Activated CD8-positive, alpha-beta T cell treated with anti-CD3 and anti-CD28 coated beads for 36 hours (primary cell): ENCODE results near the gene GAD1. TPM values are rescaled to one million over a fixed set of nuclear protein-coding genes. Genes with fewer than 3 reads are reported as not detected.

Experiments used
- ATAC-seq: fragments of 200-7000 bp; cut with Tn5 transposase; one replicate; pipeline ENCODE4 v1.10.0; 2021; ENCODE audit warnings: mild to moderate bottlenecking, moderate library complexity
- CTCF ChIA-PET: fragments of 350-600 bp; sonication (Branson Sonifier 250); formaldehyde crosslinking; loops from one replicate; lab custom pipeline; 2021; ENCODE audit warnings: antibody characterized with exemption; lab: Charles Lee
- POLR2A ChIA-PET: fragments of 350-600 bp; sonication (Branson Sonifier 250); formaldehyde crosslinking; loops from one replicate; lab custom pipeline; 2021; ENCODE audit warnings: antibody characterized with exemption; lab: Charles Lee
- DNase-seq: peaks from one replicate; pipeline ENCODE4 v3.0.0-alpha.2; 2020
- H3K27ac Mint-ChIP-seq: one replicate; pipeline ENCODE4 v1.8.0; 2021; ENCODE audit warnings: mild to moderate bottlenecking, mixed read lengths
- H3K27me3 Mint-ChIP-seq: one replicate; pipeline ENCODE4 v1.8.0; 2021; ENCODE audit warnings: mixed read lengths
- H3K36me3 Mint-ChIP-seq: one replicate; pipeline ENCODE4 v1.8.0; 2021; ENCODE audit warnings: low read depth, mixed read lengths
- H3K4me1 Mint-ChIP-seq: one replicate; pipeline ENCODE4 v1.8.0; 2021; ENCODE audit warnings: low read depth, mixed read lengths
- H3K4me3 Mint-ChIP-seq: one replicate; pipeline ENCODE4 v1.8.0; 2021; ENCODE audit warnings: mild to moderate bottlenecking, moderate library complexity, mixed read lengths
- H3K9me3 Mint-ChIP-seq: one replicate; pipeline ENCODE4 v1.8.0; 2021; ENCODE audit warnings: mixed read lengths
- intact Hi-C: fragments of 100-400 bp; cut with micrococcal nuclease; formaldehyde crosslinking; loops from one replicate; pipeline ENCODE4 v1.10.0; 2022
- total RNA-seq, 2 experiments: library from RNA; stranded (reverse); gene quantifications; one replicate each; pipeline ENCODE4 v1.2.3, GENCODE V29; 2021
- TF ChIP-seq, protein P1 (sequence below): fragments of 200-600 bp; IDR thresholded peaks from one replicate; pipeline ENCODE4 v1.8.0; 2022; ENCODE audit warnings: antibody characterized with exemption, mild to moderate bottlenecking

Gene GAD1
- total RNA-seq, 2 experiments from 2014 or later: 1.3 to 2.5 TPM

DNA sequence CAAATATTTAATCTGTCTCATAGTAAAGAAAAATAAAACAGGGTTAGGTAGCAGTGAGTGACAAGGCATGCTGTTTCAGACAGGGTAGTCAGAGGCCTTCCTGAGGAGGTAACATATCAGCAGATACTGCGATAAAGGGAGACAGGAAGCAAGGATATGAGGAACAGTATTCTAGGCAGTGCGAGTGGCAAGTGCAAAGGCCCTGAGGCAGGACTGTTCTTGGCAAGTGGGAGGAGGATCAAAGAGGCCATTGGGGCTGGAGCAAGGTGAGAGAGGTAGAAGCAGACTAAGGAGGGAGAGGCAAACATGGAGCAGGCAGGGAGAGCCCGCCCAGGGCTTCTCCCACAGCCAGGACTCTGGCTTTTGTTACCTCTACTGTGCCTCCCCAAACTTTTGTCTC is 33.6 kb downstream of the GAD1 start:
- H3K4me1 Mint-ChIP-seq: peaks cover 3% of the 10 kb centered on the region
- no peaks in the 10 kb centered on the region for H3K27me3 Mint-ChIP-seq
- TF ChIP-seq, protein P1, sequence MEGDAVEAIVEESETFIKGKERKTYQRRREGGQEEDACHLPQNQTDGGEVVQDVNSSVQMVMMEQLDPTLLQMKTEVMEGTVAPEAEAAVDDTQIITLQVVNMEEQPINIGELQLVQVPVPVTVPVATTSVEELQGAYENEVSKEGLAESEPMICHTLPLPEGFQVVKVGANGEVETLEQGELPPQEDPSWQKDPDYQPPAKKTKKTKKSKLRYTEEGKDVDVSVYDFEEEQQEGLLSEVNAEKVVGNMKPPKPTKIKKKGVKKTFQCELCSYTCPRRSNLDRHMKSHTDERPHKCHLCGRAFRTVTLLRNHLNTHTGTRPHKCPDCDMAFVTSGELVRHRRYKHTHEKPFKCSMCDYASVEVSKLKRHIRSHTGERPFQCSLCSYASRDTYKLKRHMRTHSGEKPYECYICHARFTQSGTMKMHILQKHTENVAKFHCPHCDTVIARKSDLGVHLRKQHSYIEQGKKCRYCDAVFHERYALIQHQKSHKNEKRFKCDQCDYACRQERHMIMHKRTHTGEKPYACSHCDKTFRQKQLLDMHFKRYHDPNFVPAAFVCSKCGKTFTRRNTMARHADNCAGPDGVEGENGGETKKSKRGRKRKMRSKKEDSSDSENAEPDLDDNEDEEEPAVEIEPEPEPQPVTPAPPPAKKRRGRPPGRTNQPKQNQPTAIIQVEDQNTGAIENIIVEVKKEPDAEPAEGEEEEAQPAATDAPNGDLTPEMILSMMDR: no peak
- ChIA-PET POLR2A (no interaction called here), CTCF (interaction anchor here (1.7 to 2.1 kb wide), 2 partner anchors 16 to 23 kb away, joined by 5 to 8 read pairs; no protein-coding TSS in a partner anchor)
- H3K4me3 Mint-ChIP-seq: no peak overlapping the region
- no peak for DNase-seq
- ATAC-seq: no peak
- no peak overlapping the region for H3K27ac Mint-ChIP-seq
- no peaks in the 10 kb centered on the region for H3K9me3 Mint-ChIP-seq
- intact Hi-C loops: no loop called here
- no peaks in the 10 kb centered on the region for H3K36me3 Mint-ChIP-seq

DNA sequence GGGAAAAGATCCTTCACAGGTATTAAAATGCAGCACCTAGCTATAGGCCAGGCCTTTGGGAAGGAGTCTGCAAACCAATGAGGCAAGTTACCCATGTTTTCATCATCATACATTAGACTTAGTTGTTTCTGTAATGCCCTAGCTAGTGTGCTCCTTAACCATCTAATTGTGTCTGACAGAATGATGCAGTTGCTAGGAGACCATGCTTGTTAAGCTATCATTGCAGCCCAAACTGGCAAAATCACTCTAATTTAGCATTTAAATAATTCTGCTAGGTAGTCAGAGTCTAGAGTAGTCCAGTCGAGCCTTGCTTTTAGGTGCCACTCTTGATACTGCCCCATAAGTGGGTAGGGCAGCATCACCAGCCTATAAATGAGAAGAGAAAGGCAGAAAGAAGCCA is 34.9 kb downstream of the GAD1 start:
- no peak overlapping the region for H3K4me3 Mint-ChIP-seq
- TF ChIP-seq, protein P1: no peak
- intact Hi-C loops: no loop called here
- H3K27me3 Mint-ChIP-seq: peaks cover 3% of the 10 kb centered on the region
- CTCF ChIA-PET: interaction anchor here (0.8 to 2.1 kb wide), 2 partner anchors 11 to 21 kb away, joined by 3 to 8 read pairs; no protein-coding TSS in a partner anchor
- no peaks in the 10 kb centered on the region for H3K36me3 Mint-ChIP-seq
- no peak overlapping the region for H3K27ac Mint-ChIP-seq
- no peaks in the 10 kb centered on the region for H3K9me3 Mint-ChIP-seq
- H3K4me1 Mint-ChIP-seq: no peaks in the 10 kb centered on the region
- POLR2A ChIA-PET: interaction anchor here (1.0 kb wide), 1 partner anchor 23 kb away, joined by 4 read pairs; no protein-coding TSS in a partner anchor
- DNase-seq: no peak
- no peak for ATAC-seq

DNA sequence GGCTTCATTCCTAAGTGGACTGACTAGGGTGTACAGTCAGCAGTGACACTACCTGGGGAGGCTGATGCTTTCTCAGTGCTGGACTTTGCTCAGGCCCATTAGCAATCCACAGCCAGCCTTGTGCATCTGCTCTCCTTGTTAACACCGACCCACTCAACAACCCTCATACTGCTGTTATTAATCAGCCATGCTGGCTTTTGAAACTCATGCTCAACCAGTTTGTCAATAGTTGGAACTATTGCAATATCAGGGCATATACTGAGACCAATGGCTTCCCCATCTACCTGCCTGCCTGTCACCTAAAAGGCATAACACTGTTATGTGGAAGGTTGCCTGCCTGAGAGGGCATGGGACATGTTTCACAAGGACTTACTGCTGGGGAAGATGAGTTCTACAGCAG is 39.4 kb downstream of the GAD1 start:
- intact Hi-C loops: no loop called here
- no peaks in the 10 kb centered on the region for H3K4me1 Mint-ChIP-seq
- peaks cover 3% of the 10 kb centered on the region for H3K27me3 Mint-ChIP-seq
- H3K27ac Mint-ChIP-seq: no peak overlapping the region
- DNase-seq (no peak), ATAC-seq (no peak)
- ChIA-PET CTCF (interaction anchor here (1.7 kb wide), 1 partner anchor 11 kb away, joined by 6 read pairs; no protein-coding TSS in a partner anchor), POLR2A (no interaction called here)
- H3K36me3 Mint-ChIP-seq: no peaks in the 10 kb centered on the region
- H3K9me3 Mint-ChIP-seq: no peaks in the 10 kb centered on the region
- H3K4me3 Mint-ChIP-seq: no peak overlapping the region
- TF ChIP-seq, protein P1: no peak

DNA sequence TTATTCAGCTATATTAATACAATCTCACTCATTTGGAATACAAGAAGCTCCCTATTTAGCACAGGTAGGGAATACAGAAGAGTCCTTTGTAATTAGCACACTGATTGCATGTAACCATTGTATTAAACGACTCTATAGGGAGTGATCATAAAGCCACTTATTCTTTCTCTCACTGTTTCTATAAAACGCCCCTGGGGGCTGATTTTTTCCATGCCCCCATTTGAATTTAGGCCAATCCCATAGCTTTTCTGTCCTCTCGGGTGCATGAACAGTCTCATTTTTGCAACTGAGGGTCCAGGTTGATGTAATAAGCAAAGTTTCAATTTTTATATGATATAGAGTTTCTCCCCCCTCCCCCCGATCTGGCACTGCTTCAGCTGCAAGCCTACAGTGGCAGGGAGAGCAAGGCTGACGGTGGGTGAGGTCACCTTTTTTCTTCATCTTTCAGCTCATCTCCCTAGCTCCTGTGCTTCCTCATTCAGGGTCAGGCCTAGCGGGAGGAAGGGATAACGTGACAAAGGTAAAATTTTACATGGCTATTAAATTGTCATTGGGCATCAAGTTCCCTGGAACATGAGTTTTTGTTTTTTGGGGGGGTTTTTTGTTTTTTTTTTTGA is 45.7 kb downstream of the GAD1 start:
- Mint-ChIP-seq H3K4me1 (no peaks in the 10 kb centered on the region), H3K27ac (no peak overlapping the region), H3K9me3 (no peaks in the 10 kb centered on the region), H3K36me3 (no peaks in the 10 kb centered on the region), H3K4me3 (no peak overlapping the region), H3K27me3 (no peaks in the 10 kb centered on the region)
- TF ChIP-seq, protein P1: no peak
- intact Hi-C loops: no loop called here
- CTCF ChIA-PET: interaction anchor here (0.8 to 2.3 kb wide), 4 partner anchors 9 to 18 kb away, joined by 3 to 18 read pairs (median 4); no protein-coding TSS in a partner anchor
- ATAC-seq (no peak), DNase-seq (no peak)
- POLR2A ChIA-PET: interaction anchor here (1.0 kb wide), 1 partner anchor 9 kb away, joined by 3 read pairs; no protein-coding TSS in a partner anchor

DNA sequence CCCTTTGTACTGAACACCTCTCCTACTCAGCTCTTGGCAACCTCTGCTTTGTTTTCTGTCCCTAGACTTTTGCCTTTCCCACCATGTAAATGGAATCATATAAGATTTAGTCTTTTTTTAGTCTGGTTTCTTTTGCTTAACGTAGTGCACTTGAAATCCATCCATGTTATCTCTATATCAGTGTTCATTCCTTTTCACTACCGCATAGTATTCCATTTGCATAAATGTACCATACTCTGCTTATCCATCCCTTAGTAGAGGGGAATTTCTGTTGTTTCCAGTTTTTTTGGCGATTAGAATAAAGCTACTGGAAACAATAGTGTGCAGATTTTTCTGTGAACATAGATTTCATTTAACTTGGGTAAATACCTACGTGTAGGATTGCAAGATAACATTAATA is 46.4 kb downstream of the GAD1 start:
- Mint-ChIP-seq H3K4me3 (no peak overlapping the region), H3K27ac (no peak overlapping the region), H3K4me1 (no peaks in the 10 kb centered on the region), H3K36me3 (no peaks in the 10 kb centered on the region), H3K9me3 (no peaks in the 10 kb centered on the region), H3K27me3 (no peaks in the 10 kb centered on the region)
- CTCF ChIA-PET: interaction anchor here (2.1 kb wide), 1 partner anchor 10 kb away, joined by 8 read pairs; no protein-coding TSS in a partner anchor
- TF ChIP-seq, protein P1: no peak
- POLR2A ChIA-PET: interaction anchor here (1.3 kb wide), 1 partner anchor 9 kb away, joined by 4 read pairs; no protein-coding TSS in a partner anchor
- intact Hi-C loops: no loop called here
- DNase-seq: no peak
- ATAC-seq: no peak
